HUES64 (cell line): ENCODE measurements around the gene RAB35.

Experiments
- H3K27ac ChIP-seq: 2 replicates; pipeline ENCODE4 v1.7.0; 2013; ENCODE audit warnings: low read depth, low read length, inconsistent platforms
- H3K27me3 ChIP-seq: 2 replicates; pipeline ENCODE4 v1.6.1; 2013; ENCODE audit warnings: mild to moderate bottlenecking, low read length; ENCODE audit not compliant: insufficient read depth
- H3K36me3 ChIP-seq: 2 replicates; pipeline ENCODE4 v1.6.1; 2013; ENCODE audit warnings: mild to moderate bottlenecking, low read length; ENCODE audit not compliant: insufficient read depth
- H3K4me1 ChIP-seq: 2 replicates; pipeline ENCODE4 v1.6.1; 2013; ENCODE audit warnings: mild to moderate bottlenecking, low read length, moderate library complexity; ENCODE audit not compliant: insufficient read depth
- H3K4me3 ChIP-seq: 2 replicates; pipeline ENCODE4 v1.5.1; 2013; ENCODE audit warnings: mild to moderate bottlenecking, low read length, moderate library complexity
- H3K9ac ChIP-seq: 2 replicates; pipeline ENCODE4 v1.6.1; 2013; ENCODE audit warnings: mild to moderate bottlenecking, low read depth, low read length
- H3K9me3 ChIP-seq: 2 replicates; pipeline ENCODE4 v1.6.1; 2013; ENCODE audit warnings: low read depth, low read length; ENCODE audit not compliant: insufficient read depth
- WGBS: fragments of 150-250, 120-280 bp; methylation state at CpG from one replicate; pipeline ENCODE4 v1.1.7; 2013; ENCODE audit warnings: missing lambda C conversion rate; 5-methylcytosine and 5-hydroxymethylcytosine counted together

RAB35 gene

DNA sequence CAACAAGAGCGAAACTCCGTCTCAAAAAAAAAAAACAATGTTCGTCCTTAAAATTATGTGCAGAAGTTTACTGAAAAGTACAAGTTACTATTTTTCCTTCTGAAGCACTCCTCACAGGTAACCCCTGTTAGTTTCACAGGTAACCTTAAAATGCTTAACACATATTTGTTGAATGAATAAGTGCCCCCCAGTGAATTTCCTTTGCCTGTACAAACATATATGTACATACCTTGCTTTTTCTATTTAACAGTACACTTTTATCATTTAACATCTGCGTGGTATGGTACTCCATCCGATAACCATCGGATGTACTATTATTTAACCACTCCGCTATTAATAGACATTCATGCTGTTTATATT, 1.4 kb upstream of the RAB35 start:
- Histone ChIP-seq H3K36me3 (peaks cover 12% of the 10 kb centered on the region), H3K9ac (peak overlapping the region; percentile 72), H3K9me3 (no peaks in the 10 kb centered on the region), H3K4me1 (peaks cover 13% of the 10 kb centered on the region), H3K27me3 (no peaks in the 10 kb centered on the region), H3K4me3 (peak overlapping the region; percentile 92), H3K27ac (peak overlapping the region; percentile 27; the same call in 1 of the 2 replicates)
- WGBS: 34% methylated on average over 6 of the region's 7 CpGs

DNA sequence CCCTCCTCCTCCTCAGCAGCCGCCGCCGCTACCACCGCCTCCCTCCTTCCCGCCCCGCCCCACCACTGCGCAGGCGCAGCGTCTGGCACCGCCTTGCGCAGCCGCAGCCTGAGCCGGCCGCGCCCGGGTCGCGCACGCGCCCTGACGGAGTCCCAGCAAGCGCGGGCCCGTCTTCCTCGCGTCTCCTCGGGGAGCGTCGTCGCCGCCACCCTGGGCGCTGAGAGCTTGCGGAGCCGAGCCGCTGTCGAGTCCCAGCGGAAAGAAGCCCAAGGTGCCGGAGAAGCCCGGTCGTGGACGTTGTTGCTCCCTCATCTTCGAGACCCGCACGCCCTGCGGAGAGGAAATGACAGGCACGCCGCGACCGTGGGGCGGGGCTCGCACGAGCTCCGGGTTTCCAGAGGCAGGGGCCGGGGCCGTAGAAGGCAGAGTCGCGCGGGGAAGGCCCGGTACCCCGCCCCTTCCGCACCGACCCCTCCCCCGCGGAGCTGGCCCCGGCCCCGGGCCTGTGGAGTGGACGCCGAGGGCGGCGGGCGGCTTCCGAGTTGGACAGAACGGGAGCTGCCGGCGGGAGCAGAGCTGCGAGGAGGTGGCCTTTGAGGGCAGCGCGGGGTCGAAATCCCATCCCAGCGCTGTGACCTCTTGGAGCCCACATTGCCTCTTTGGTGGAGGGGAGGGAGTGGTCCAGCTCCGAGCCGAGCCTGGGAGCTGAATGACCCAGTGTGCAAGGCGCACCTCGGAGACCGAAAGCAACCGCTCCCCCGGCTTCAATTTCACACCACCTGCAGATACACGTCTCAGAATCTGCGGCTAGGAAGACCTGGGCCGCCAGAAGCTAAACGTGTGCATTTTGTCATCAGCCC, 469 bp upstream of the RAB35 start:
- under 1% methylated on average over 91 of the region's 91 CpGs for WGBS

GRCh38 chr12:120115692-120116440, 687 bp downstream of the RAB35 start:
- no peak overlapping the region for H3K27ac ChIP-seq
- H3K27me3 ChIP-seq: no peaks in the 10 kb centered on the region
- peak overlapping the region; percentile 92 for H3K4me3 ChIP-seq
- H3K9ac ChIP-seq: peak overlapping the region; percentile 58
- H3K9me3 ChIP-seq: no peaks in the 10 kb centered on the region
- H3K36me3 ChIP-seq: peaks cover 12% of the 10 kb centered on the region
- peaks cover 16% of the 10 kb centered on the region for H3K4me1 ChIP-seq
- 21% methylated on average over 31 of the region's 31 CpGs for WGBS

More for the DNA sequence above, 469 bp upstream of the RAB35 start:
- peaks cover 13% of the 10 kb centered on the region for H3K4me1 ChIP-seq
- H3K4me3 ChIP-seq: peak overlapping the region; percentile 92
- H3K27me3 ChIP-seq: no peaks in the 10 kb centered on the region
- H3K9ac ChIP-seq: peak overlapping the region; percentile 72
- peak overlapping the region; percentile 94 for H3K27ac ChIP-seq
- no peaks in the 10 kb centered on the region for H3K9me3 ChIP-seq
- peaks cover 12% of the 10 kb centered on the region for H3K36me3 ChIP-seq

DNA sequence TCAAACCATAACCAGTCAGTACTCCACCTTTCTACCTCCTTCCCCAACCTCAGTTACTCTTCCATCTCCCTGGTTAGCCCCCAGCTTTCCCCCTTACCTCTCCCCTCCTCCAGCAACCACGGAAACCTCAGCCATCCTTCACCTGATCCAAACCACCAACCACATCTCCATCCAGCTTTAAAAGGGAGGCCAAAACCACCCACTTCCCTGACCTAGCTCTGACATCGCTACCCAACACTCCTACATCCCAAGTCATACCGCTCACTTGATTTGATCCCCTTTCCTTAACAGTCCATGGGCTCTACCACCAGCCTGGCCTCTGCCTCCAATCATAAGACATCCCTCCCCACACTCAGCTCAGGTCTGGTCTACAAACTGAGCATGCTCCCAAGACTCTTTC, 1.5 kb downstream of the RAB35 start:
- Histone ChIP-seq H3K4me3 (peak overlapping the region; percentile 92; the same call in 1 of the 2 replicates), H3K27me3 (no peaks in the 10 kb centered on the region), H3K9ac (peak overlapping the region; percentile 58; the same call in 1 of the 2 replicates), H3K9me3 (no peaks in the 10 kb centered on the region), H3K36me3 (peaks cover 12% of the 10 kb centered on the region), H3K27ac (no peak overlapping the region), H3K4me1 (peaks cover 16% of the 10 kb centered on the region)
- WGBS: 93% methylated on average over 3 of the region's 3 CpGs

GRCh38 chr12:120110550-120111501, 5.7 kb downstream of the RAB35 start:
- peaks cover 10% of the 10 kb centered on the region; the same call in 1 of the 2 replicates for H3K4me1 ChIP-seq
- no peaks in the 10 kb centered on the region for H3K27me3 ChIP-seq
- peak overlapping the region; percentile 27 for H3K9ac ChIP-seq
- 72% methylated on average over 26 of the region's 26 CpGs for WGBS
- H3K27ac ChIP-seq: peak overlapping the region; percentile 77
- H3K36me3 ChIP-seq: peaks cover 12% of the 10 kb centered on the region
- H3K9me3 ChIP-seq: no peaks in the 10 kb centered on the region
- H3K4me3 ChIP-seq: no peak overlapping the region

GRCh38 chr12:120109570-120110267, 6.8 kb downstream of the RAB35 start:
- WGBS: 89% methylated on average over 10 of the region's 10 CpGs
- Histone ChIP-seq H3K4me1 (peaks cover 7% of the 10 kb centered on the region; the same call in 1 of the 2 replicates), H3K9ac (no peak overlapping the region), H3K36me3 (peaks cover 8% of the 10 kb centered on the region), H3K4me3 (no peak overlapping the region), H3K27ac (peak overlapping the region; percentile 64; the same call in 1 of the 2 replicates), H3K27me3 (no peaks in the 10 kb centered on the region), H3K9me3 (no peaks in the 10 kb centered on the region)

DNA sequence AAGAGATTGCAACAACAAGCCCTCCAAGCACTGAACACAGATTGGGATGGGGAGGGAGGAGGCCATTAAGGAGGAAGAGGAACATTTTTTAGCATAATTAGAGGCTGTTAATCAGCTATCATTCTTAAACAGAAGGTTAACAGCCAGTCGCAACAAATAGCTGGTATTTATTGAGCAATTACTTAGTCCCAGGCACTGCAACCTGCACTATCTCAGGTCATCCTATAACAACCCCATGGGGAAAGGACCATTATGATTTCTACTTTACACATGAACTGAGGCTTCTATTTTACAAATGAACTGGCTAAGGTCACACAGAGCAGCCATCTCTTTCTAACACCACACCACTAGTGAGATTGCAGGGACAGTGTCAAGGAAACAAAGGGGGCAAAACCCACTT, 10.4 kb downstream of the RAB35 start:
- no peak overlapping the region for H3K9ac ChIP-seq
- H3K4me3 ChIP-seq: no peak overlapping the region
- H3K4me1 ChIP-seq: peaks cover 6% of the 10 kb centered on the region; the same call in 1 of the 2 replicates
- no peaks in the 10 kb centered on the region for H3K9me3 ChIP-seq
- H3K27ac ChIP-seq: no peak overlapping the region
- H3K27me3 ChIP-seq: no peaks in the 10 kb centered on the region
- 95% methylated on average over 1 of the region's 1 CpG for WGBS
- H3K36me3 ChIP-seq: peaks cover 10% of the 10 kb centered on the region

DNA sequence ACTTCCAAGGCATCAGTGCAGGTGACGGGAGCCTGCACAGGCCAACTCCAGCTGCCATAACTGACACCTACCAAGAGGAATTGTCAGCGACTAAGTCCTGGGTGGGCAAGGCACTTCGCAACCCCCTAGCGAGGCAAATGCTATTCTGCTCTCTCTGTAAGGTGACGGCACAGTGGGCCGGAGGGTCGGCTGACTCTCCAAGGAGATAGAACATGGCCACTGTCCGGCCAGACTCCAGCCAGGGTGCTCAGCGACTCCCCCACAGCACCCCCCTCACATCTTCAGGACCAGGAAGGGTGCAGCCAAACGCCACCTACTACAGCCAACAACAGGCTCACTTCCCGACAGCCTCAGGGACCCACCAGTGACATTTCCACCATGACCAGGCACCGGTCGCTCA, 13.2 kb downstream of the RAB35 start:
- Histone ChIP-seq H3K36me3 (peaks cover 21% of the 10 kb centered on the region), H3K4me3 (no peak overlapping the region), H3K9me3 (no peaks in the 10 kb centered on the region), H3K9ac (no peak overlapping the region), H3K4me1 (peaks cover 4% of the 10 kb centered on the region; the same call in 1 of the 2 replicates), H3K27ac (no peak overlapping the region), H3K27me3 (no peaks in the 10 kb centered on the region)
- WGBS: 95% methylated on average over 13 of the region's 13 CpGs

DNA sequence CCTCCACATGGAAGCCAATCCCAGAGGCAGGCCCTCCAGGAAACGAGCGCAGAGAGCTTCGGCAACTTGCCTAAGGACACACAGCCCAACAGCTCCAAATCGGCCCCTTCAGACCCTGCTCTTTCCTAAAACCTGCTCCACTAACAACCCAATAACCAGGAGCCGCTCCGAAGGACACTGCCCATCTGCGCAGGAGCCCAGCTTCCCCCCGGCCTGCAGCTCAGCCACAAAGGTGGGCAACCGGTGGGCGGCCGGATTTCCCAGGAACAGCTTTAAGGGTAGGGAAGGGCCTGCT, 13.6 kb downstream of the RAB35 start:
- Histone ChIP-seq H3K9me3 (no peaks in the 10 kb centered on the region), H3K27me3 (no peaks in the 10 kb centered on the region), H3K9ac (no peak overlapping the region), H3K4me1 (peaks cover 4% of the 10 kb centered on the region; the same call in 1 of the 2 replicates), H3K27ac (no peak overlapping the region), H3K36me3 (peaks cover 25% of the 10 kb centered on the region), H3K4me3 (no peak overlapping the region)
- WGBS: 91% methylated on average over 11 of the region's 11 CpGs
